Suppressor macrophage (primary cell): Measurements from ENCODE around the gene PSME3IP1.
"Not testable (repeated sequence)": the region's sequence is repeated elsewhere in the genome, so short reads cannot be mapped to it uniquely, and the experiment has no call there.

Source experiments
- DNase-seq, 4 experiments: peaks; one replicate each; pipeline ENCODE4 v3.0.0-alpha.2; 2020 to 2022
- total RNA-seq, 17 experiments: gene quantifications; one replicate each; lab custom pipeline; 2026; ENCODE audit warnings: mixed read lengths in 6 of 17, inconsistent platforms in 3 of 17; lab: John Stamatoyannopoulos, UW

PSME3IP1 gene, protein sequence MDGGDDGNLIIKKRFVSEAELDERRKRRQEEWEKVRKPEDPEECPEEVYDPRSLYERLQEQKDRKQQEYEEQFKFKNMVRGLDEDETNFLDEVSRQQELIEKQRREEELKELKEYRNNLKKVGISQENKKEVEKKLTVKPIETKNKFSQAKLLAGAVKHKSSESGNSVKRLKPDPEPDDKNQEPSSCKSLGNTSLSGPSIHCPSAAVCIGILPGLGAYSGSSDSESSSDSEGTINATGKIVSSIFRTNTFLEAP
- total RNA-seq: 36.7 to 74.9 (median 57.5) reads per million in 17 experiments

DNA sequence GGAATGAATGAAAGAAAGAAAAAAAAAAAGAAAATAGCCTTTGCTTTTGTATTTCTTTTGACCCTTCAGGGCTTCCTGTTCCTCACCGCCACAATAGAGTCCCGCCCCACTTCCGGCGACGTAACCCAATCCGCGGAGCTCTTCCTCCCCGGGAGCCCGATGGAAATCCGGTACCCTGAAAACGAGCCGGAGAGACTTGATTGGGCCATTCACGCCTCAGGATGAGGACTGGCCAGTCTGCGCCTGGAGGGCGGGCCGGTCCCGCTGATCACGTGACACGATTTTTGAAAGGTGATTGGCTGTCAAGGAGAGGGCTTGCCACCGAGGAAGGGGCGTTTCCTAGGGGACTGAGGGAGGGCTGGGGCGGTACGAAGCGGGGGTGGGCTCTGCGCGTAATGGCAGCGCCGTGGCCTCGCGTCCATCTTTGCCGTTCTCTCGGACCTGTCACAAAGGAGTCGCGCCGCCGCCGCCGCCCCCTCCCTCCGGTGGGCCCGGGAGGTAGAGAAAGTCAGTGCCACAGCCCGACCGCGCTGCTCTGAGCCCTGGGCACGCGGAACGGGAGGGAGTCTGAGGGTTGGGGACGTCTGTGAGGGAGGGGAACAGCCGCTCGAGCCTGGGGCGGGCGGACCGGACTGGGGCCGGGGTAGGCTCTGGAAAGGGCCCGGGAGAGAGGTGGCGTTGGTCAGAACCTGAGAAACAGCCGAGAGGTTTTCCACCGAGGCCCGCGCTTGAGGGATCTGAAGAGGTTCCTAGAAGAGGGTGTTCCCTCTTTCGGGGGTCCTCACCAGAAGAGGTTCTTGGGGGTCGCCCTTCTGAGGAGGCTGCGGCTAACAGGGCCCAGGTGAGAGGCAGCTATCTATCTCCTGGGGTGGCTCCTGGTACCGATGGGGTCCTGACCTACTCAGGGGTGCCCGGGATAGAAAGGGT, at the start of gene PSME3IP1, which contains the start of gene RSPRY1:
PSME3IP1 (minus strand) TSS at position 95 of the 927 bp plus-strand sequence. CDS start 12,185 bp downstream, outside the sequence.
RSPRY1 (plus strand) TSS at position 385 of the 927 bp plus-strand sequence. CDS start 18,330 bp downstream, outside the sequence.
- peak; percentile 99 to 100 (median 100) for DNase-seq

DNA sequence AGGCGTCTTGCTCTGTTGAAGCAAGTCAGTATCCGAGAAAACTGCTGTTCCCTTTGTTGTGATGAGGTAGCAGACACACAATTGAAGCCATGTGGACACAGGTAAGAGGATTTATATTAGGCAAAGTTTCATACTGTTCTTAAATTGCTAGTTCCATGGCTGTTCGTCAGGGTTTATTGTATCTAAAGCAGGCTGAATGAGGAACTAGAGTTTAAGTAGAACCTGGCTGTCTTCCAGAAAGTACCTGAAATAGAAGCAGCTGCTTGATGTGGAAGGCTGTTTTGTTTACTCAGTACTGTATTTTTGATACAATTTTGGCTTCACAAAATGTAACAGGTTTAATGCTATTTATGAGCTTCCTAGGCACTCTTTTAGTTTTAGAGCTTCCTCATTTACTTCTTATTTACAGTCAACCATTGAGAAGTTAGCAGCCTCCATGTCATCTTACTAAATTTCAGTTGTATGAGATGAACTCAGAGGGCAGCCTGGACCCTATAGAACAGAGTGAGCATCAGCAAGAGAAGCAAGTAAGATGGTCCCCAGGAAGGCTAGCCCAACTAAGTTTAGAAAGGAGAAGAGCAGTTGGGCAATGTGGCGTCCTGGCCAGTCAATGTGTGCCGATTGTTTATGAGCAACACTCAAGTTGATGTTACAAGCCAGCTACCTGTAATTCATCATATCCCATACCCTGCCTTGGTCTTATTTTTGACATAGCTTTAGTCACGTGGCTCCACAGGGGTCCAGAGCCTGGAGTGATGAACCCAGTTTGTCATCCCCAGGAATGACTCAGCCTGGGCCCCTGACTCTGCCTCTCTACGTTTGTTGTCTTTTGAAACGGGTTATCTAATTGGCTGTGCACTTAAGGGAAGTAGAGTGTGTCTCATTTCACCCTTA, 49.5 kb upstream of the PSME3IP1 start:
- DNase-seq: peak; percentile 8 to 48 (median 25)

DNA sequence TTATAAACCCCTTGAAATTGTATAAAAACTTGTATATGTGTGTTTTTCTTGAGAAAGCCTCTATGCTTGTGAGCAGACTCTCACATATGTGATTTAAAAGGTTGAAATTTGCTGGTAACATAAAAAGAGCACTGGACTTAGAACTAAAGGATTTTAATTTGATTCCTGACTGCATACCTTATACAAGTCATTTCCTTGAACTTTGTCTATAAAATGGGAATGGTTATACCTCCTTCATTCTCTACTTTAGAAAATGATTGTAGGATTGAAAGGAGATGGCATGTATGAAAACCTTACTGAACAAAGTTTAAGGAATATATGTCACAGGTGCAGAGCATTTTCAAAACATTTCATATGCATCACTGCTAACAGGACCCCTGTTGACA, 48.9 kb upstream of the PSME3IP1 start:
- DNase-seq: no peak

DNA sequence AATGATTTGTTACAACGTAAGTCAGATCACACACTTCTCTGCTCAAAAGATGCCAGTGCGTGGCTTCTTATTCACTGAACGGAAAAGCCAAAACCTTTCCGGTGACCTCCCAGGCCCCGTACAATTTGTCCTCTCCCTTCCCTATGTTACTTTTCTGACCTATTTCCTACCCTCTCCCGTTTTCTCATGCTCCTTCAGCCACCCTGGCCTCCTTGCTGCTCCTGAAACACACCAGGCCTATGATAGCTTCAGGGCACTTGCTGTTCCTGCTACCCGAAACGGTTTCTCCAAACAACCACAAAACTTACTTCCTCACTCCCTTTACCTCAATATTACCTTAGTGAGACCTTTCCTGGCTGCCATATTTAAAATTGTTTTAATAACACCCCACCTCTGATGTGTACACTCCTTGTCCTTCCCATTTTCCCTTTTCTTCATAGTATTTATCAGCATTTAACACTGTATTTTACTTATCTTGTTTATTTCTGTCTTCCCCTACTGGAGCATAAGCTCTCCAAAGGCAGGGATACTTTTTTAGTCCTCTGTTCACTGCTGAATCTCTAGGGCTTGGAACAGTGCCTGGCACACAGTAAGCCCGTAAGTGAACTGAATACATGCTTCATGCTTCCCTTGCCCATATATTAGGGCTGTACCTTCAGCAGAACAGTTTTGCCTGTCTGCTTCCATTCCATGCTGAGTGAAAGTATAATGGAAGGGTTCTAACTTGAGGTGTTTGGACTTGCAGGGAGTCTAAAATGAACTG, 48.3 kb upstream of the PSME3IP1 start:
- DNase-seq: no peak

DNA sequence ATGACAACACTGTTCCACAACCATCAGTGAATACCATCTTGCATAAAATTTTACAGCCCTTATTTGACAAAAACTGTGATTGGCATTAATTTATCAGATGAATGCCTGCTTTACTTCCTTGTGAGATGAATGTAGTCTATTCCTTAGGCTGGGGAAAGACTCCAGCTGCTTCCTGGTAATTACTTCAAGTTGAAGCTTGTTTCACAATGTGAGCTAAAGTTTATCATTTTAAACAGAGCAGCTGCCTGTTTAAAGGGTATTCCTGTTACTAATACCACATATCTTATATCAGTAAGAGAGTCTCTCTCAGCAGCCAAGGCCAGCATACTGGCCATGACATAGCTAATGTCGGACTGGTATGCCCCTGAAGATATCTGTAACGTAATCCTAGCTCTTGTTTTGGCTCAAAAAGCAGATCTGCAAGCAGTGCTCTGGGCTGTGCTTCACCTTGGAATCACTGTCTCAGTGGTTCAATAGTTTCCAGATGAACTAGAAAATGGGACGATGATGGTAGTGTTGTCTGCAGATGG, 46.0 kb upstream of the PSME3IP1 start:
- DNase-seq: no peak

DNA sequence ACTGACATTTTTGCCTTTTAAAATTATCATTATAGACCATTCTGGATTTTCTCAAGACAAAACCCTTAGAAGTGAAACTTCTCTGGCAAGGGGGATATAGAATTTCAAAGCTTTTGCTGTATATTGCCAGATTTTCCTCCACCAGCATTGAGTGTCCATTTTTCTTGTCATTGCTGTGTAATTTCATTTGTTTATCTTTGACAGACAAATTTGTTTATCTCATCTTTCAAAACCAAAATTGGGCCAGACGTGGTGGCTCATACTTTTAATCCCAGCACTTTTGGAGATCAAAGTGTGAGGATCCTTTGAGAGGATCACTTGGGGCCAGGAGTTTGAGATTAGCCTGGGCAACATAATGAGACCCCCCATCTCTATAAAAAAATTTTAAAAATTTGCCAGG, 43.2 kb upstream of the PSME3IP1 start:
- DNase-seq: no peak

DNA sequence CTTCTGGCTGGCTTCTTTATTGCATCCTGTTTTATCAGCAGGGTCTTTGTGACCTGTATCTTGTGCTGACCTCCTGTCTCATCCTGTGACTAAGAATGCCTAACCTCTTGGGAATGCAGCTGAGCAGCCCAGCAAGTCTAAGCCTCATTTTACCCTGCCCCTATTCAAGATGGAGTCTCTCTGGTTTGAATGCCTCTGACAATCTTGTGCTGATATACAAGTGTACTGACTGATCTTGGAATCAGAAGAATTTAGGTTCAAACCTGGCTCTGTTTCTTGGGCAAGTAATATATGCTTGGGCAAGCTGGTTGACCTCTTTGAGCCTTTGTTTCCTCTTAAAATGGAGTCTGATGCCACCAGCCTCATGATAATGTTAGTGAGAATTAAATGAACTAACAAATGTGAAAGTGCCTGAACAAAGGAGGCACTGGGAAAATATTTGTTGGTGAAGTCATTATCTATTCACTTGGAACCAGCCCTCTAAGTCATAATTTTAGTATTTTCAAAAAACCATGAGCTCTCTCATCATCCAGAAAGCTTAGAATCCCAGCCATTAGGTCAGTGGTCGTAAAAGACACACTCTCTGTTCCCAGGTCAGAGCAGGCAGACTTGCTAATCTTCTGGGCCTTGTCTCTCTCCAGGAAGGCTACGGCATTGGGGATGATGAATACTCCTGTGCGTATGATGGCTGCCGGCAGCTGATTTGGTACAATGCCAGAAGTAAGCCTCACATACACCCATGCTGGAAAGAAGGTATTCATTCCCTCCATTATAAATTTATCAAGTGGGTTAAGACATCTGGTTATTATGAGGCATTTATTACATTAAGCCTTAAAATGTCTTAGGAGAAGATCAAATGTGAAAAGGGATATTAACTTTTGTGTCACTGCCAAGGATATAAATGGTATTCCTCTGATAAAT, 41.1 kb upstream of the PSME3IP1 start:
- DNase-seq: no peak

DNA sequence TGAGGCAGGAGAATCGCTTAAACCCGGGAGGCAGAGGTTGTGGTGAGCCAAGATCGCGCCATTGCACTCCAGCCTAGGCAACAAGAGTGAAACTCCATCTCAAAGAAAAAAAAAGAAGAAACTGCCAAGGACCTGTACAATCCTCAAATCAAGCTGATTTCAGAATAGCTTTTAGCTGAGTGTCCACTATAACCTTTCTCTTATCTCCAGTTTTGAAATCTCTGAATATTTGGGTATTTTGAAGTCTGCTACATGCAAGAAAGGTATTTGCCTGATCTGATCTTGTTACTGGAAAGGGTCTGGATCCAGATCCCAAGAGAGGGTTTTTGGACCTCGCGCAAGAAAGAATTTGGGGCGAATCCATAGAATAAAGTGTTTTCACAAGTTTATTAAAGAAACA, 40.1 kb upstream of the PSME3IP1 start:
- DNase-seq: no peak

DNA sequence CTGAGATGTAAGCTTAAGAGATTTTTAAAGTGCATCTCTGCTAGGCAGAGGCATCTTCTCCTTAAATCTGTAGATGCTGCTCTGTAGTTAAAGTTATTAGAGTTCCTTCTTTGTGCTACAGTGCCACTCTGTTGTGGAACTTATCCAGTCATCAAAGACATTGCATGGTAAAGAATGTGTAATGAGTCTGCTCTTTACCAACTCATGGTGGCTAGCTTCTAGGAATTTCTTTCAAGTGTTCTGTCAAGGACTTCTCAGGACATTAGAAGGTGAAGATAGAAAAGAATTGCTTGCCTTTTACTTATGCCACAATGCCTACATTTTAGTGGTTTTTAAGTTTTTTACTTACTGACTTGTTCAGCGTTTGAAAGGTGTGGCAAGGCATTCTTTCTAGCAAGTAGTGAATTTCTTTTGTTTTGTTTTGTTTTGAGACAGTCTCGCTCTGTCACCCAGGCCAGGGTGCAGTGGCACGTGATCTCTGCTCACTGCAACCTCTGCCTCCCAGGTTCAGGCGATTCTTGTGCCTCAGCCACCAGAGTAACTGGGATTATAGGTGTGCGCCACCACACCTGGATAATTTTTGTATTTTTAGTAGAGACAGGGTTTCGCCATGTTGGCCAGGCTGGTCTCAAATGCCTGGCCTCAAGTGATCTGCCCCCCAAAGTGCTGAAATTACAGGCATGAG, 39.0 kb upstream of the PSME3IP1 start:
- no peak for DNase-seq

DNA sequence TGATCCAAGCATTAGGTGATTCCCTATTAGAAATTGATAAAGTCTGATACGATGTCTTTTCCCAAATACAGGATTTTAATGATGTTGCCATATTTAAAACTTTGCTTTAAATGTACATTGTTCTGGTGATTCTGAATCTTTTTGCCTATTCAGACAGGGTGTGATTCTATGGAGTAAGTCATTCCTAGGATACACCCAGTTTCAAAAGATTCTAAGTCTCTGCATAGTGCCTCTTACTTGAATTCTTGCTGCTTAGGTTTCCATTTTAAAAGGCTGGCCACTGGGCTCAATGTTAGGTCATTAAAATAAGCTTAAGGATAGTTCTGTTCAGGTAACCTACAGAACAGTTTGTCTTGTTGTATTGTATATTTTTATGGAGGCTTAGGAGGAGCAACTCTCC, 37.2 kb upstream of the PSME3IP1 start:
- DNase-seq: no peak

DNA sequence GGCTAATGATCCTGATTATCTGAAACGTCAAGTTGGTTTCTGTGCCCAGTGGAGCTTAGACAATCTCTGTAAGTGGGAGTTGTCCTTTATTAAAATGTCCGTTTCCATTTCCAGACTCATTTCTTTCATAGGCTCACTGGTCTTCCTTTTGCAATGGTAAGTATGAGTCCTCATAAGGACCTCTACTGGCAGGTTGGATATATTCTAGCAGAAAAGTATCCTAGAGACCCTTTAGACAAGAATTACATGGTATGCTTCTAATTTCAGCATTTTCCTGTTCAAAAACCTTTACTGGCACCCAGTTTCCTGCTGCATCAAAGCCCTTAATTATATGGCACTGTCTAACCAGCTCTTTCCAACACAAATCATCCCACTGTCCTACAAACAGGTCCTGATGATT, 31.1 kb upstream of the PSME3IP1 start:
- no peak for DNase-seq

DNA sequence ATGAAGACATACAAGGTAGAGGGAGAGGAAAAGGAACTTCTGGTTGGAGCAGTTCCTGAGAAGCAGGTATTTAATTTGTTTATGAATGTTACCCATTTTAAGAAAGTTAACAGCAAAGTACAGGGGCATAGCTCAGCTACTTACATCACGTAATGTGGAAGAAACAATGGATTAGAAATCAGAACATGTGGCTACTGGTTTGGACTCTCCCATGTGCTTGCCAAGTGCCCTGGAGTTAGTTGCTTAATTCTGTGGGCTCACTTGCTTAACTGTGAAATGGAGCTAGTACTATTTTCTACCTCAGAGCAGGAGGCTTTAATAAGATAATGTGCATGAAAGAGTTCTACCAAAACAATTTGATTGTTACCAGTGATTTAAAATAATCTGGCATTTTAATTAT, 27.6 kb upstream of the PSME3IP1 start:
- no peak for DNase-seq

DNA sequence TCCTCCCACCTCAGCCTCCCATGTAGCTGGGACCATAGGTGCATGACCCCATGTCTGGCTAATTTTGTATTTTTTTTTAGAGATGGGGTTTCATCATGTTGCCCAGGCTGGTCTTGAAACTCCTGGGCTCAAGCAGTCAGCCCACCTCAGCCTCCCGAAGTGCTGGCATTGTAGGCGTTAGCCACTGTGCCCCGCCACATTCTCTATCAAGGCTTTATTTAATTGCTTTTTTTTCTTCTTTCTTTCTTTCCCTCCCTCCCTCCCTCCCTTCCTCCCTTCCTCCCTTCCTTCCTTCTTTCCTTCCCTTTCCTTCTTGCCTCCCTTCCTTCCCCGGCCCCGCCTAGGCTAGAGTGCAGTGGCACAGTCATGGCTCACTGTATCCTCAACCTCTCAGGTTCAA, 23.9 kb upstream of the PSME3IP1 start:
- no peak for DNase-seq

DNA sequence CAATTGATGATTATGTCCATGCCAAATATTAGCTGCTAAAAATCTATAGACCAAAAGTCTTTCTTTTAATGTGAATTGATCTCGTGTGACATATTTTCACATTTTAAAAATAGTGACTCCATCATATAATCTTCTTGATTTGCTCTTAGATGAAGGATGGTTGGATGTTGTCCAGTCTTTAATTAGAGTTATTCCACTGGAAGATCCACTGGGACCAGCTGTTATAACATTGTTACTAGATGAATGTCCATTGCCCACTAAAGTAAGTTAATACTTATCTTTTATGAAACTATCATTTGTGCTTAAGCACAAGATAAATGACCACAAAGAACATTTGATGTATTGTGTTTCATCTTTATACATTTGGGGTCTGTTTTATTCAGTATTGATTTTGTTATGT, 23.1 kb upstream of the PSME3IP1 start:
- DNase-seq: no peak

DNA sequence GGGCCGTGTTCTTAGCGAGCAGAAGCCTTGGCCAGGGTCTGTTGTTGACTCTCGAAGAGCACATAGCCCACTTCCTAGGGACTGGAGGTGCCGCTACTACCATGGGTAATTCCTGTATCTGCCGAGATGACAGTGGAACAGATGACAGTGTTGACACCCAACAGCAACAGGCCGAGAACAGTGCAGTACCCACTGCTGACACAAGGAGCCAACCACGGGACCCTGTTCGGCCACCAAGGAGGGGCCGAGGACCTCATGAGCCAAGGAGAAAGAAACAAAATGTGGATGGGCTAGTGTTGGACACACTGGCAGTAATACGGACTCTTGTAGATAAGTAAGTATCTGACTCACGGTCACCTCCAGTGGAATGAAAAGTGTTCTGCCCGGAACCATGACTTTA, 18.8 kb upstream of the PSME3IP1 start:
- no peak for DNase-seq

DNA sequence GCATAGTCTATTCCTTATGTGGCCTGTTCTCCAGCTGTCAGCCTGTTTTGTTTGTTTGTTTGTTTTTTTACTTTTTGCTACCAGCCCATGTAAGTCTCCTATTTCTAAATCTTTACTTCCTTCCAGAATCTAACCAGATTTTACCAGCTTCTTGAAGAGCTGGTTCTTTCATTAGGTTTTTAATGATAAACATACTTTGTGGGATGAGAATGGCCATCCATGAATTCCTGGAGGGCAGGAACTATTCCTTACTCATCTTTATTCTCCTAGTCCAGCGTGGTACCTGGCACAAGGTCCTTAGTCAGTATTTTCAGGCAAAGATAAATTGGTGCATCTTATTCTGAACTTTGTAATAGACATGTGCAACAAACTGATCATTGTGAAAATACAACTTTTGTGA, 17.6 kb upstream of the PSME3IP1 start:
- no peak for DNase-seq

DNA sequence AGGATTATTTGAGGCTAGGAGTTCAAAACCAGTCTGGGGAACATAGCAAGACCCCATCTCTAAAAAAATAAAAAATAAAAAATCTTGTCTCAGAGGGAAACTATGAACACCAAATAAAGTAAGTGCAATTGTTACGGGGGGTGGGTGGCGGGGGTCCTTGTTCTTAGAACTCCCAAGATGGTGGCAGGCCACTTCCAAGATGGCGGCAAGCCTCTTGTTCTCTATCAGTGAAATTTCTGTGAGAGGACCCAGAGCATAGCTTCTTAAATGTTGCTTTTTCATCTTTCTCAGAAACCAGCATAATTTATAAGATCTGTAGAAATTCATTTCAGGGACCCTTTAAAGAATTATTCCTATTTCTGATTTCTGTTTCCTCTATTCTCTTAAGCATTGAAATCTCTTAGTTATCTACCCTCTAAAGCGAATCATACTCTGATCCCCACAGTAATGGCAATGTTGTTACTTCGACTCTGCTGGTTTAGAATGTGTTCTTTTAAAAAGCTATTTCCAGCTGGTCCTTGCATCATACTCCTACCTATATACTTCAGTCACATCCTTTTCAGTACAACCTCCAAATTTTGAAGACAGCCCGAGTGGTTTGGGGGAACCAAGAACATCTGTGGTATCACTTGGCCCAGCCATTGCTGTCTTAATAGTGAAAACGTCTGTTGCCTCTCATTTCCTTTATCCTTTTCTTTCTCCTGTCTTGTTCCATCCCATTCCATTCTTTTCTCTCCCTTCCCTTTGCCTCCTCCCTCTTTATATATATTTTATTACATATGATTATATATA, 16.5 kb upstream of the PSME3IP1 start:
- DNase-seq: no peak

DNA sequence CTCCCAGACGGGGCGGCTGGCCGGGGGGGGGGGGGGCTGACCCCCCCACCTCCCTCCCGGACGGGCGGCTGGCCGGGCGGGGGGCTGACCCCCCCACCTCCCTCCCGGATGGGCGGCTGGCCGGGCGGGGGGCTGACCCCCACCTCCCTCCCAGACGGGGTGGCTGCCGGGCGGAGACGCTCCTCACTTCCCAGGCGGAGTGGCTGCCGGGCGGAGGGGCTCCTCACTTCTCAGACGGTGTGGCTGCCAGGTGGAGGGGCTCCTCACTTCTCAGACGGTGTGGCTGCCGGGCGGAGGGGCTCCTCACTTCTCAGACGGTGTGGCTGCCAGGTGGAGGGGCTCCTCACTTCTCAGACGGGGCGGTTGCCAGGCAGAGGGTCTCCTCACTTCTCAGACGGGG, 15.1 kb upstream of the PSME3IP1 start:
- not testable (repeated sequence) for DNase-seq

DNA sequence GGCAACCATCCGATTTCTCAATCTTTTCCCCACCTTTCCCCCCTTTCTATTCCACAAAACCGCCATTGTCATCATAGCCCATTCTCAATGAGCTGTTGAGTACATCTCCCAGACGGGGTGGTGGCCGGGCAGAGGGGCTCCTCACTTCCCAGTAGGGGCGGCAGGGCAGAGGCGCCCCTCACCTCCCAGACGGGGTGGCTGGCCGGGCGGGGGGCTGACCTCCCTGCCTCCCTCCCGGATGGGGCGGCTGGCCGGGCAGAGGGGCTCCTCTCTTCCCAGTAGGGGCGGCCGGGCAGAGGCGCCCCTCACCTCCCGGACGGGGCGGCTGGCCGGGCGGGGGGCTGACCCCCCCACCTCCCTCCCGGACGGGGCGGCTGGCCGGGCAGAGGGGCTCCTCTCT, 14.5 kb upstream of the PSME3IP1 start:
- DNase-seq: not testable (repeated sequence)
